PC-9 (cell line): ENCODE measurements around the gene NRP1.

ENCODE experiments used
- EZH2 ChIP-seq: fragments of 200-600 bp; sonication (generic); IDR thresholded peaks from 2 replicates; pipeline ENCODE4 v1.8.0; 2017; ENCODE audit warnings: antibody characterized with exemption, low read depth
- TF ChIP-seq, protein P1 (sequence below): fragments of 200-600 bp; sonication (generic); conservative IDR thresholded peaks from 2 replicates; pipeline ENCODE4 v1.6.1; 2017; ENCODE audit warnings: mixed run types, antibody characterized with exemption, mild to moderate bottlenecking, moderate library complexity

DNA sequence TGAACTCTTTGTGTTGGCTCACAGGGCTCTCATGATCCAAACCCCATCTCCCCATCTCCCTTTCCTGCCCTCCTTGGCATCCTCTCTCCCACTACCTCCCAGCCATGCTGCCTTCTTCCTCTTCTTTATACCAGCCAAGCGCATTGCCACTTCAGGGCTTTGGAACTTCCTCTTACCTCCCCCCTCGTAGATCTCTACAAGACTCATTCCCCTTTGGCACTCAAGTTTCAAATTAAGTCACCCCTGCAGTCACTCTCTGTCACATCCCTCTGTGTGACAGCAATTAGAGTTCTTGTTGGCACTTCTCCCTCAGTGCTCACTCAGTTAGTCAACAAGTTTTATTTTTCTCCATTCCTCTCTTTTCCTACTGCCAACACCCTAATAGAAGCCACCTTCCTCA is 20.8 kb upstream of the NRP1 start:
- TF ChIP-seq, protein P1, sequence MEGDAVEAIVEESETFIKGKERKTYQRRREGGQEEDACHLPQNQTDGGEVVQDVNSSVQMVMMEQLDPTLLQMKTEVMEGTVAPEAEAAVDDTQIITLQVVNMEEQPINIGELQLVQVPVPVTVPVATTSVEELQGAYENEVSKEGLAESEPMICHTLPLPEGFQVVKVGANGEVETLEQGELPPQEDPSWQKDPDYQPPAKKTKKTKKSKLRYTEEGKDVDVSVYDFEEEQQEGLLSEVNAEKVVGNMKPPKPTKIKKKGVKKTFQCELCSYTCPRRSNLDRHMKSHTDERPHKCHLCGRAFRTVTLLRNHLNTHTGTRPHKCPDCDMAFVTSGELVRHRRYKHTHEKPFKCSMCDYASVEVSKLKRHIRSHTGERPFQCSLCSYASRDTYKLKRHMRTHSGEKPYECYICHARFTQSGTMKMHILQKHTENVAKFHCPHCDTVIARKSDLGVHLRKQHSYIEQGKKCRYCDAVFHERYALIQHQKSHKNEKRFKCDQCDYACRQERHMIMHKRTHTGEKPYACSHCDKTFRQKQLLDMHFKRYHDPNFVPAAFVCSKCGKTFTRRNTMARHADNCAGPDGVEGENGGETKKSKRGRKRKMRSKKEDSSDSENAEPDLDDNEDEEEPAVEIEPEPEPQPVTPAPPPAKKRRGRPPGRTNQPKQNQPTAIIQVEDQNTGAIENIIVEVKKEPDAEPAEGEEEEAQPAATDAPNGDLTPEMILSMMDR = no peak
- no peak for TF ChIP-seq EZH2
